ENCODE results near the gene OBSL1. TPM values are rescaled to one million over a fixed set of nuclear protein-coding genes. Genes with fewer than 3 reads are reported as not detected.

The OBSL1 gene
- total RNA-seq, 3 donors from 2014 or later (not counting 1 experiment from before 2014, with no cell fraction given) = 0.07 to 8.8 (median 0.32) TPM

GRCh38 chr2:219505585-219505984 is 65.8 kb downstream of the OBSL1 start:
- no peak for ATAC-seq
- Histone ChIP-seq H3K4me3 (ENCODE audit: low read length) (no peak overlapping the region), H3K4me1 (ENCODE audit: control insufficient read depth, insufficient read depth, low read length) (peaks cover 12% of the 10 kb centered on the region), H3K9me3 (ENCODE audit: control insufficient read depth, insufficient read depth, low read length) (no peaks in the 10 kb centered on the region), H3K27ac (ENCODE audit: low read length) (no peak overlapping the region), H3K36me3 (ENCODE audit: control insufficient read depth, insufficient read depth, low read length) (peaks cover 33% of the 10 kb centered on the region), H3K27me3 (ENCODE audit: control insufficient read depth, insufficient read depth, low read length) (peaks cover 12% of the 10 kb centered on the region)
- Mint-ChIP-seq H3K36me3 (peaks cover 7% of the 10 kb centered on the region), H3K9me3 (no peaks in the 10 kb centered on the region), H3K4me1 (peaks cover 0 to 20% of the 10 kb centered on the region in 2 donors), H3K4me3 (no peak overlapping the region), H3K27me3 (ENCODE audit: low read depth in 2 of 2) (peaks cover 0 to 13% of the 10 kb centered on the region in 2 donors), H3K27ac (no peak overlapping the region)
- intact Hi-C loops (cut with micrococcal nuclease) = no loop called here
- no peak for TF ChIP-seq CTCF (IDR thresholded peaks at IDR 0.05)
- 93% methylated on average over 9 of the region's 9 CpGs for WGBS (ENCODE audit: insufficient coverage)
- DNase-seq = no peak

DNA sequence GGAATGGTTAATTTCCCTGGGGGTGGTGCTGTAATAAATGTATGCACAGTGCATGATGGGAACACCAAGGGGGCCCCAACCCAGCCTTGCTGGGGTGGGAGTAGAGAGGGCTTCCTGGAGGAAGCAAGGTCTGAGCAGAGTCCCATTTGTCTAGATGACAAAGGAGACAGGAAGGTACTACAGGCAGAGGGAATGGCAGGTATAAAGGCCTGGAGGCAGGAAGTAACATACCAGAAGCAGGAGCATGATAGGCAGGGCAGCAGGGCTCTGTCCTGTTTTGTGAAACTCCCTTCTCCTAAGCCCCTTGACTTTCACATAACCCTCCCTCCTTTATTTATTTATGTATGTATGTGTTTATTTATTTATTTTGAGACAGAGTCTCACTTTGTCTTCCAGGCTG is 68.7 kb downstream of the OBSL1 start:
- ATAC-seq = no peak
- peaks cover 26 to 36% of the 10 kb centered on the region in 2 donors for H3K4me1 Mint-ChIP-seq

GRCh38 chr2:219501849-219502248 is 69.5 kb downstream of the OBSL1 start:
- Histone ChIP-seq H3K27ac (ENCODE audit: low read length) (no peak overlapping the region), H3K9me3 (ENCODE audit: control insufficient read depth, insufficient read depth, low read length) (no peaks in the 10 kb centered on the region), H3K4me1 (ENCODE audit: control insufficient read depth, insufficient read depth, low read length) (peaks cover 21% of the 10 kb centered on the region), H3K36me3 (ENCODE audit: control insufficient read depth, insufficient read depth, low read length) (peaks cover 29% of the 10 kb centered on the region), H3K27me3 (ENCODE audit: control insufficient read depth, insufficient read depth, low read length) (peaks cover 11% of the 10 kb centered on the region), H3K4me3 (ENCODE audit: low read length) (no peak overlapping the region)
- Mint-ChIP-seq H3K4me3 (no peak overlapping the region), H3K27me3 (ENCODE audit: low read depth in 2 of 2) (peaks cover 0 to 2% of the 10 kb centered on the region in 2 donors), H3K36me3 (peaks cover 7% of the 10 kb centered on the region), H3K9me3 (no peaks in the 10 kb centered on the region), H3K4me1 (peaks cover 26 to 41% of the 10 kb centered on the region in 2 donors), H3K27ac (no peak overlapping the region)
- TF ChIP-seq CTCF (IDR thresholded peaks at IDR 0.05) = no peak
- DNase-seq (no peak), ATAC-seq (no peak)
- intact Hi-C loops (cut with micrococcal nuclease) = no loop called here
- 96% methylated on average over 14 of the region's 14 CpGs for WGBS (ENCODE audit: insufficient coverage)

More for the DNA sequence above, 68.7 kb downstream of the OBSL1 start:
- Mint-ChIP-seq H3K27me3 (ENCODE audit: low read depth in 2 of 2) (peaks cover 0 to 2% of the 10 kb centered on the region in 2 donors), H3K27ac (no peak overlapping the region), H3K9me3 (no peaks in the 10 kb centered on the region), H3K36me3 (peaks cover 7% of the 10 kb centered on the region), H3K4me3 (no peak overlapping the region)
- Histone ChIP-seq H3K4me3 (ENCODE audit: low read length) (no peak overlapping the region), H3K9me3 (ENCODE audit: control insufficient read depth, insufficient read depth, low read length) (no peaks in the 10 kb centered on the region), H3K27me3 (ENCODE audit: control insufficient read depth, insufficient read depth, low read length) (peaks cover 3% of the 10 kb centered on the region), H3K27ac (ENCODE audit: low read length) (no peak overlapping the region), H3K36me3 (ENCODE audit: control insufficient read depth, insufficient read depth, low read length) (peaks cover 33% of the 10 kb centered on the region), H3K4me1 (ENCODE audit: control insufficient read depth, insufficient read depth, low read length) (peaks cover 13% of the 10 kb centered on the region)
- no peak for TF ChIP-seq CTCF (IDR thresholded peaks at IDR 0.05)
- intact Hi-C loops (cut with micrococcal nuclease) = no loop called here
- no peak for DNase-seq

Other genes starting within 250 kb of the OBSL1 start
- gene RESP18, start 238.8 kb downstream of the OBSL1 start, total RNA-seq = not detected
- 100 to 1,000 TPM in 2 of 3 donors, 10 to 100 TPM in 1; 97.8 to 112 (median 103) TPM for gene DNPEP, start 183.6 kb downstream of the OBSL1 start, total RNA-seq
- gene DES, start 153.2 kb downstream of the OBSL1 start, total RNA-seq = not detected
- 1 to 10 TPM in 2 of 3 donors, under 1 TPM in 1; 0.35 to 1.5 (median 1.2) TPM for gene SPEG, start 136.7 kb downstream of the OBSL1 start, total RNA-seq
- 10 to 100 TPM; 27.6 to 36.3 (median 33.8) TPM for gene GMPPA, start 72.6 kb downstream of the OBSL1 start, total RNA-seq
- gene ASIC4, start 57.1 kb downstream of the OBSL1 start, total RNA-seq = under 1 TPM in 2 of 3 donors, not detected in 1; 0.12 to 0.20 TPM
- 10 to 100 TPM in 2 of 3 donors, 1 to 10 TPM in 1; 9.6 to 19.2 (median 12.7) TPM for gene CHPF, start 27.7 kb downstream of the OBSL1 start, total RNA-seq
- gene TMEM198, start 27.5 kb downstream of the OBSL1 start, total RNA-seq = 1 to 10 TPM; 1.7 to 2.3 (median 1.8) TPM
- gene INHA, start 771 bp upstream of the OBSL1 start, total RNA-seq = not detected
- gene STK11IP, start 26.3 kb upstream of the OBSL1 start, total RNA-seq = 10 to 100 TPM; 56.1 to 76.0 (median 65.2) TPM
- gene SLC4A3, start 56.1 kb upstream of the OBSL1 start, total RNA-seq = under 1 TPM in 2 of 3 donors, not detected in 1; 0.15 to 0.45 TPM